Measurements from ENCODE around the gene KRT222.

Gene KRT222

GRCh38 chr17:40615068-40615840 is 49.7 kb downstream of the KRT222 start:
- no peak for DNase-seq (ENCODE audit: low read depth)

GRCh38 chr17:40614431-40615067 is 50.4 kb downstream of the KRT222 start:
- DNase-seq (ENCODE audit: low read depth), result no peak

- DNase-seq (ENCODE audit: low read depth), result no peak
These were observed 51.4 kb downstream of the KRT222 start for GRCh38 chr17:40613467-40614154.

DNA sequence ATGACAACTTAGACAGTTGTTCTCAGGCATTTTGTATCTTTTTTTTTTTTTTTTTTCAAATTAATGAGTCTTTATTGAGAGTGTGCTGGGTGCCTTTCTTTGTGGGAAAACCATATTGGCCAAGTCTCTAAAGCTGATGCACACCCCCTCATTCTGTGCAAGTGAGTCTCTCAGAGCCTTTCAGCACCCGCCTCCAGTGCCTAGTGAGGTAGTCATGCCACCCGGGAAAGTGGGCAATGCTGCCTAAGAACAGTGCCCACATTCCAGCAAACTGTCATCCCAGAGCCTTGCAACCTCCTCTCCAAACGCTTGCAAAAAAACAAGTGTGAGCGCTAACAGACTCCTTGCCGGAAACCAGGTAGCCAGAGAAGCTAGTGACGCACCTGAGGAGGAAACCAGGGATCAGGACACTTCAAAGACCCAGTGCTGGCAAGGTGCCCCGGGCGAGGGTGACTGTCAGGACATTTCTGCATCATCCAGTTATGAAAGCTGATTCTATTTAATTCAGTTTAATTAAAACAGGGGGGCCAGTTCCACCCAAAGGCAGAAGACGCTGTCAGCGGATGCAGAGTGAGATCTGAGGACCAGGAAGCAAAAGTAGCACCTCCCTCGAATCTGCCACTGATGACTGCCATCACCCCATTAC is 52.3 kb downstream of the KRT222 start:
- no peak for DNase-seq (ENCODE audit: low read depth)

DNA sequence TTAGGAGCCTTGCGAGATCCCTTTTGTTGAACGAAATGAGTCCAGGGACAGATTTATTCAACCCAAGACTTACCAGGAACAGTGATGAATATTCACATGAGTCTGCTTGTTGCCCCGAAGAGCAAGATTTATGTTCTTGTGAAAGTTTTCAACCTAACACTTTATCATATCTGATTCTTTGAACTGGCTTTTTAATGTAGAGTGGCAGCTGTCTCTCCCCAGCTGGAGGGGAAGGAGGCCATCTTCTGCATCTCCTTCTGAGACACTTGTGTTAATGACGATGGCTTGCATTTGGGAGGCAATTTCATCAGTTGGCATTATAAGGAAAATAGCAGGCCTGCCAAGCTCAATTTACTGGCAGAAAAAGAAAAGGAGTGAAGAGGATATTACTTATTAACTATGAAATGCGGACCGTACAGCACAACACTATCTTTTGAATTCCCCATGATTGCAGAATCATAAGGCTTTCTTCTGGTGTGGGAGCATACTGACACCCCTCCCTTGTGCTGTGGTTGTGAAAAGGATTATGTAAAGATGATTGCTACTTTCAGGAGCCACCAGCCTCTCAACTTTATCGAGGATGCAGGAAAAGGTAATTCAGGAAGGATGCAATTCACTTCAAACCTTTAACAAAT is 53.0 kb downstream of the KRT222 start:
- no peak for DNase-seq (ENCODE audit: low read depth)

GRCh38 chr17:40610359-40610758 is 54.6 kb downstream of the KRT222 start:
- no peak for DNase-seq (ENCODE audit: low read depth)

GRCh38 chr17:40608061-40608581 is 56.9 kb downstream of the KRT222 start:
- DNase-seq (ENCODE audit: low read depth), result no peak

GRCh38 chr17:40607641-40608040 is 57.3 kb downstream of the KRT222 start:
- no peak for DNase-seq (ENCODE audit: low read depth)

DNA sequence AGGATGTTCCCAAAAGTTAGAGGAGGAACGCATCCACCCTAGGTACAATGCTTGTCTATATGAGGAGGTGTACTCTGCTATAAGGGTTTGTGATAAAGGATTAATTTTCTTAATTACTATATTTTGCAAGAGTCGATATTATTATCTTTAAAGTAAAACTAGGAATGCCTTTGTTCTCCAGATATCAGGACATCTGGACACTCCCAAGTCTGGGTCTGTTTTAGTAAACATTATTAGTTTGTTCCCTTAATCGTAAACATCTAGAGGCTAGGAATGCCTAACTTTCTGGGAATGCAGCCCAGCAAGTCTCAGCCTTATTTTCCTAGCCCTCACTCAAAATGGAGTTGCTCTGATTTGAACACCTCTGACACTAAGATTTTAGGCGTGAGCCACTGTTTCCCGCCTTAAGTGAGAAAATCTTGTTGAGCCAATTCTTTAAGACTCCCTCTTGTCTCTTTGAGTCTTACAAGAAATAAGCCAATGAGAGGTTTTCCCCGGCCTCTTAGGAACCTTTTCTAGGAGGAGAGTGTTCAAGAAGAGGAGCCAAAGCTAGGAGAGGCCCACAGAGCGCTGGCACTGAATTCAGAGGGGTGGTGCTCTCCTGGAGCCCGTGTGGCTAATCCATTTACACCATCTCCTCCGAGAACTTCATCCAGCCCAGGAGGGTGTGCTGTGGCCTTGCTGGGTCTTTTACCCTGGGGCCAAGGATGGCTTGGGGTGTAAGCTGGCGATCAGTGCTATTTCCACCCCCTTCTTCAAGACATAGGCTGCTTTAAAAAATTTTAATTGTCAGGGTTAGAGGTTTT is 58.2 kb downstream of the KRT222 start:
- DNase-seq (ENCODE audit: low read depth), result no peak

- DNase-seq (ENCODE audit: low read depth), result no peak
These were observed 59.7 kb downstream of the KRT222 start for GRCh38 chr17:40605306-40605705.
